GM04504 (cell line): ENCODE measurements around the gene SESN1.

Experiments used
- DNase-seq: peaks from one replicate; pipeline ENCODE4 v3.0.0-alpha.2; 2012; ENCODE audit warnings: low read depth

Gene SESN1

DNA sequence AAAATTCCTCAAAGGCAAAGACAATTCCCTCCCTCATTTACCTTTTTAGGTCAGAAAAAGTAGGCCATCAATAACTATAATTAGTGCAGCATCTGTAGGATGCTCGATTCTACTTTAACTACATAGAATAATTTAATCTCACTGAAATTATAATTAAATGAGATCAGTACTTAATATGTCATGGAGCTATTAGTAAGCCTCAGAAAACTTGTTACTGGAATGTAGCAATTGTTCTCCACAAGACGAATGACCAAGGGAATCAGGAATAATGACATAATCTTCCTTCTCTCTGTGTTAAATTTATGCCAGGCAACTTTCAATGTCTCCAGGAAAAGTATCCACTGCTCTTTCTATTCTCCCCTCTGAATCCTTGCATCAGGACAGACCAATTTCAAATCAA lies 34.1 kb downstream of the SESN1 start:
- DNase-seq: no peak

DNA sequence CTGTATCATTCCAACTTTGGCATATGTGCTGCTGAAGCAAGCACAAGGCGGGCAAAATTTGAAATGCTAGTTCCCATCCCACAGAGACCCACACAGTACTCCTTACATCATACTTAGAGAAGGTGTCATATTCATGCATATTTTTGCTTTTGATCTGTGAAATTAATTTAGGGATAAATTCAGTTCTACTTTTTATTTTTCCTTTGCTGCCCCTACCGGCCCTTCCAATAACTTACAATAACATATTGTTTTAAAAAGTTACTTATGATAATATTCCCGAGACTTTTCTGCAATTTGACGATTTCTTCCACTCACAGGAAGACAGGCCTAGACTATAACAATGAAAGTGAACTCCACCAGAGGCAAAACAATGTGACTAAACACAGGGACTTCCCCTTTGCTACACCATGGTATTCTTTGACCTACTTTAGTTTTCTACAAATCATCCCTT lies 35.0 kb downstream of the SESN1 start:
- DNase-seq: no peak

DNA sequence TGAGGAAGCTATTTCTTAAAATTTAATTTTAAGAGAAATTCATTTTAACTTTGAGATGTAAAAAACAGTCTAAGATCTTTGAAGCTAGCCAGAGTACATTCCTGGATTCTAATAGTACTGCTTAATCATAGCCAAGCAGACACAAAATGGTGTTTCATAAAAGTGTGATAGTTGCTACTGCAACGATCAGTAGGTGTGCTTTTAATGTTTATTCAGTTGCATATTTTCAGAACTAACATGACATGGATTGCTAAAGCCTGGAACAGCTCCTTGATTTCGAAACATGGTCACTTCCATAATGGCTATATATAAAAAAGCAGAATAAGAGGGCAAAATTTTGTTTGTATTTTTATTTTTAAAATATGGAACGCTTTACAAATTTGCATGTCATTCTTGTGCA lies 35.5 kb downstream of the SESN1 start:
- DNase-seq: no peak

DNA sequence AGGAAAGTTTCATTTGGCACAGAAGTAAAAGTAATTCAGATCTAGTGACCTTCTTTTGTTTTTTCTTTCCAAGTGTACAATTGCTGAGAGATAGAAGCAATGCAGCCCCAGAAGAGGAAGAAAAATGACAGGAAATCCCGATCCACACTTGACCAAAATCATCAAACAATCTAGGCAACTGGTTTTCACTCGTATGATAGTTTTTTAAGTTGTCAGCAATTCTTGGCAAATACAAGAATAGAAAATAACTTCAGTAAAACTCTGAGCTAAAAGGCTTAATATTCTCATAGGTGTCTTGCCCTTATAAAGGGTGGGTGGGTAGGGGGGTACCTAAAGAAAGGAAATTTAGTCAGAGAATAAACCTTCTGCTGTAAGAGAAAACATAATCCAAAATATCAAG lies 36.0 kb downstream of the SESN1 start:
- no peak for DNase-seq

DNA sequence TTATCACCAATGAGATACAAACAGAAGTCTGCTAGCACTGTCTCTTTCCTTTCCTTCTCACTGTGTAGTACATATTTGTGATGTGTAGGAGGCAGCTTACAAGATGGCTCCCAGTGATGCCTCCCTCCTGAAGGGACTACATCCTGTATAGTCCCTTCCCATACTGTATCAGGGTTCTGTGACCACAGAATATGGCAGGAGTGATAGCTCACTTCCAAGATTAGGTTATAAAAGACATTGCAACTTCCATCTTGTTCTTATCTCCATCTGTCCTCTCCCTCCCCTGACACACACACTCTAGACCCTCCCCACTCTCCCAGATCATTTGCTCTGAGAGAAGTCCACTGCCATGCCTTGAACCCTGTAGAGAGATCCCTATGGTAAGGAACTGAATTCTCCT lies 38.0 kb downstream of the SESN1 start:
- DNase-seq: no peak

DNA sequence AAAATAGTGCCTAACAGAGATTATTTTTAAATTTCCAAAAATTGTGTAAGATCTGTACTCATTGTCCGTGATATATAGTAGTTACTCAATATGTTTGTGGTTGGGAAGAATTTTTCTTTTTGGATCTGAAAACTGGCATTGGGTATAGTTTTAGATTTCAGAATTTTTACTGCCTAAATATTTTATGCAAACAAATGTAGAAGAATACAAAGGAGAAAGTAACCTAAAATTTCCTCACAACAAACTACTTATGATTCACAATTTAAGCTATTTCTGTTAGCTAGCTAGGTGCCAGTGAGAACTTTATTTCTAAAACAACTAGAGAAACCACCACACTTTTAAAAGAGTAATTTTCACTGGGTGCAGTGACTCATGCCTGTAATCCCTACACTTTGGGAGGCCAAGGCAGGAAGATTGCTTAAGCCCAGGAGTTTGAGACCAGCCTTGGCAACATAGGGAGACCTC lies 38.8 kb downstream of the SESN1 start:
- DNase-seq: peak; percentile 48

DNA sequence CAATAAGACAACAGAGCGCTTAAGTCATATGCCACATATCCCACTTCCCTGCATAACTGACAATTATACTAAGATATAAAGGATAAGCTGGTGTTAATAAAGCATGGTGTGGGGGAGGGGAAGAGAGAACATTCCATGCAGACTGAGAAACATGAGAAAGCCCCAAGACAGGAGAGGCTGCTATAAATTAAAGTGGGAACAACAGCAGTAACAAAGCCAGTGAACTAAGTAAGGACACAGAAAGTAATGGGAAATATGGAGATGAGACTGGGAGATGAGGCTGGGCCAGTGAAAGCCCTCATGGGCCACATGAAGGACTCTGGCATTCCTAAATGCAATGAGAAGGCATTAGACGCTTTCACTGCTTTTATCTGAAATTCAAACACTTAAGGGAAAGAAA lies 41.3 kb downstream of the SESN1 start:
- no peak for DNase-seq

DNA sequence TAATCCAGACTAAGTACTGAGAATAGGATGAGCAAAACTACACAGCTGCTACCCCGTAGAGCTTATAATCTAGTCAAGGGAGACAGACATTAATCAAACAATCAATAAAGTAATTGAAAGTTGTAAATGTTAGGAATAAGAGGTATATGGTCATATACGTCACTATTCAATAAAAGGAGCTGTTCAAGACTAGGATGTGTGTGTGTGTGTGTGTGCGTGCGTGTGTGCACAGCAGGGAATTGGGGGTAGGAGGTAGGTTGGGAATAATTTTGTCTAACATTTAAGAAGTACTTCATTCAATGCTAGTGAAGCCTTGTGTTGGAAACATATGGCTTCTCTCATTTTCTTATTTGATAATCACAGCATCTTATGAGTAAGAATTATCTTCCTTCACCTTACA lies 41.8 kb downstream of the SESN1 start:
- DNase-seq: no peak

DNA sequence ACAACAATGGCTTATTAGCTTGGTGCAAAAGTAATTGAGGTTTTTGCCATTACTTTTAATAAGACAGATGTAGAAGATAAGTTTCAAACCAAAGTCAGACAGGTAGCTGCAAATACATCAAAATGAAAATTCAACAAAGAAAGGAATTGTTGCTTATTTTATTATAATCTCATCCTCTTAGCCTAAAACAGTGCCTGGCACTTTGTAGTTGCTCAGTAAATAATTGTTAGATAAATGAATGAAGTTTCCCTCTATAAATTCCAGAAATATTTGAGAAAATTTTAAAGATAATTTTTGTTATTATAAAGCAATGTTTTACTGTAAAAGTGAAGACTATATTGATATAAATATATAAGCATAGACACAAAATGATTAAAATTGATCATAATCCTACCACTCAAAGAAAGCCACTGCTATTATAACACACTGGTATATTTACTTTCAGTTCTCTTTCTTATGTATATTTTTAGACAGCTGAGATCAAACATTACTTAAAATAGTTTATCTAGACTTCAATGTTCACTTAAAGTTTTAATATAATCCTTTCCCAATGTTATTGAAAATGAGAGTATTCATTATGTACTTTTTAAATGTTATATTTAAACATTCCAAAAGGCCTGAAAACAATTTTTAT lies 42.5 kb downstream of the SESN1 start:
- DNase-seq: no peak

DNA sequence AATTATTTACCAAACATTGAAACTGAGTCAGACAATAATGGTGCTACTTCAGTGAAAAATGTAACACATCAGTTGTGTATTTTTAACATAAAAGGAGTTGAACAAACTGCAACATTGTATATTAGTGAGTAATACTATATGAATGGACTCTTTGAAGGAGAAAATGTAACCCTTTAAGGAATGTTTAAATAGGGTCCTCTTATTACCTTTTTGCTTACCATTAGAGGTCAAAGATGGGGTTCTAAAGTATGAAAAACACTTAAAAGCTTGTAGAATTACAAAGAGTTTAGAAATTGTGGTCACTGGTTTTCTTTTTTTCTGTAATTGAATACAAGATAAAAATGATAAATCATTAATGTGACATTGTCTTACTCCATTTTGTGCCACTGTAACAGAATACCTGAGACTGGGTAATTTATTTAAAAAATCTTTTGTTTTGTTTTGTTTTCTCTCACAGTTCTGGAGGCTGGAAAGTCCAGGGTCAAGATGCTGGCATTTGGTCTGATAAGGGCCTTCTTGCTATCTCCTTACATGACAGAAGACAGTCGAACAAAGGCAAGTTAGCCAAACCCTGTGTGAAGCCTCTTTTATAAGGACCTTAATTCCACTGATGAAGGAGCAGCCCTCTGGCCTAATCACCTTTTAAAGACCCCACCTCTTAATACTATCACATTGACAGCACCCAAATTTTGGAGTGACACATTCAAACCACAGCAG lies 43.2 kb downstream of the SESN1 start:
- DNase-seq: no peak

DNA sequence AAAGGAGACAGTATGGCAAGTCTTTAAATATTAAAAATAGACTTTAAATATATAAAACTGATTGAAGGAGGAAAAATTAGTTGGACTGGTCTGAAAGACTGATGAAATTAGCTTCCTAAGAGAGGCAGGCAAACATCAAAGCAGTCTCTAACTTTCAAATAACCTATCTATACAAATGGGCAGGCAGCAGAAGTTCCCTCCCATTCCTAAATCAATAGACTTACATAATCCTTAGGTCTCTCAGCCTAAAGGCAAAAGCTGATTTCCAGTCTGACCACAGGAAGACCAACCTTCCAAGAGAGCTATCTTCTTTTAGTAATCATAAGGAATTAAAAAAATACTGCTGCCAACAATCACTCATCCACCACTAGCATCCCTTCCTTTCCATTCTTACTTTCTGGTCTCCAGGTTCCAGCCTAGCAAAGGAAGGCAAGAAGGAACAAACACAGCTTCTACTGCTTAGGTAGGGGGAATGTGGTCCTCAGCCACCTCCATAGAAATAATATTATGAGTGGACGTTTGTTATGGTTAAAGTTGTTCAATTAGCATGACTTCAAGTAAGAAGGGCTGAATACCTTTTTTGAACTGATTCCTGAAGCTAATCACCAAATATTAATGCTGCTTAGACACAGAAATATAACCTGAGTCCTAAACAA lies 44.1 kb downstream of the SESN1 start:
- no peak for DNase-seq

DNA sequence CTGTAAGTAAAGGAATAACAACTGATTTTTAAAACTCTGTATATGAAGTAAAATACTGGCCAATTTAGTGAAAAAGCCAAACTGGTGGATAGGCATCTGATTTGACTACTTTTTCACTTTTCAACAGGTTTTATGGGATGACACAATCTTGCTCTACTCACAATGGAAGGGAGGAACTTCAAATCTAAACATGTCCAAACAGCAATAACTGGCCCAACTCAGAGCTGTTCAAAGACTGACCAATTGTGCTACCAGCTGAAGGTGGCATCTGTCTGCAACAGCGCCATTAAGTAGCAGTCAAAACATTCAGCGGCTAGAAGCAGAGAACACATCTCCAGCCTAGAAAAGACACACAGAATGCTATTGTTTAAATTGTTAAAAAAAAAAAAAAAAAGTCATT lies 44.6 kb downstream of the SESN1 start:
- no peak for DNase-seq

DNA sequence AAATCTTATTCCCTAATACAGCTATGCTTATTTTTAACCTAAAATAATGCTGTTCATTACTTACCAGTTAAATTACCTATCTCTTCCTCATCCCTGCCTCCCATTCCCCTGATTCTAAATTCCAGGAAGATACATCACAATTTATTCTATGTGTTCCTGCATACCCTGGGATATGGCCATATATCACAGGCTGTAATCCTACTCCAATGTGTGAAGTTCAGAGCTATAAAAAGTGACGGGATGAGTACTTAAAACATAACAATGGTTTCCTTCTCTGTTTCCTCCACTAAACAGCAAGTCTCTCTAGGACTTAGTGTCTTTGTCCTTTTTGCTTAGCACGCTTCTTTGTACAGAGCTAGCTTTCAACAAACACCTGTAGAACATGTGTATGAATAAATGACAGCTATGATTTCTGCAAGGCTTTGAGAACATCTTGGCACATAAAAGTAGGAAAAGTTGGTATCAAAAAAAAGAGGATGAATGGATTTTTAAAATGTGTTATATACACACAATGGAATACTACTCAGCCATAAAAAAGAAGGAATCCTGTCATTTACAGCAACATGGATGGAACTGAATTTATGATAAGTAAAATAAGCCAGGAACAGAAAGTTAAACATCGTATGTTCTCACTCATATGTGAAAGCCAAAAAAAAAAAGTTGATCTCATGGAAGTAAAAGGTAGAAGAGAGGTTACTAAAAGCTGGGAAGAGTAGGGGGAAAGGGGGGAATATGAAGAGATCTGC lies 45.8 kb downstream of the SESN1 start:
- no peak for DNase-seq

DNA sequence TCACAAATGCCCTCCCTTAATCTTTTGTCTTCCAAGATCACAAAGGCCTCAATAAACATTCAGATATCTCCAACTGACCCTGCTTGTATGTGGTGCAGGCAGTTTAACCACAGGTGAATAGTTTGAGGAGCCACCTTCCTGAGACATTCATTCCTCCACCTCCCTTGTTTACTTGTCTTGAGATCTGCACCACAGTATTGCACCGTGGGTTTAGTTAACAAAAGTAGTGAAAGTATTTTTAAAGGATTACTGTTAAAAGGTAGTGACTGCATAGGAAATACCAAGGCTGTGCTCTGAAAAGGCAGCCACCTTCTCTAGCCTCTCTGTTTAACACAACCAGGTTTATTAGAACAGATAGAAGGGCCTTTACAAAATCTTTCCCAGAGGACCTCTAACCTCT lies 46.5 kb downstream of the SESN1 start:
- no peak for DNase-seq

DNA sequence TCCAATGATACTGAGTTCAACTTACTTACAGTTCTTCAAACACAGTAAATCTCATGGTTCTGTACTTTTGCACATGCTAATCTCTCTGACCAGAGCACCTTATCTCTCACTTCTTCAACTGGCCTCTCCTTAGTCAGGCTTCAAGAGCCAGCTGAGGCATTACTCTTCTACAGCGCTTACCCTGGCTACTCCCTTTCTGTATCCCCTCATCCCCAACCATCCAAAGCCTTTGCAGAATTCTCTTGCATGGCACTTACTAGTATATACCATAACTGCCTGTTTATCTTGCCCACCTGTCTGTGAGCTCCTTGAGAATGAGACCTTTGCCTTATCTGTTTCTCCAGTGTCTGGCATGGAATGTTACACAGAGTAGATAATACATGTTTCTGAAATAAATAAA lies 49.2 kb downstream of the SESN1 start:
- DNase-seq: no peak

DNA sequence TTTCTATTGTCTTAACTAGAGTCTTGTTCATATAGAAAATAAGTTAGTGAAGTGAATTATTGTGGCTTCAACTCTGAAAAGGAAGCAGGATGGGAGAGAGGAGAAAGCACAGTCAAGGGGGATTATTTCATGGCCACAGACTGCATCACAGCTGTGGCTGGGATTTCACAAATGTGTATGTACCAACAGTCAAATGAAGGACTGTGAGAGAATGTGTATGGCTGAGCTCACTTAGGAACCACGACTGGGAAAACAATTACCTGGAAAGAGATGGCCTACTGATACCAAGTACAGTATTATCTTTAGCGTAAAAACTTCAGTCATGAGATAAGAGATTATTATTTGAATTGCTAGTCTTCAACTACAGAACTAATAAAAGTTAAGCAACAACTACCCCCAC lies 54.9 kb downstream of the SESN1 start:
- no peak for DNase-seq

DNA sequence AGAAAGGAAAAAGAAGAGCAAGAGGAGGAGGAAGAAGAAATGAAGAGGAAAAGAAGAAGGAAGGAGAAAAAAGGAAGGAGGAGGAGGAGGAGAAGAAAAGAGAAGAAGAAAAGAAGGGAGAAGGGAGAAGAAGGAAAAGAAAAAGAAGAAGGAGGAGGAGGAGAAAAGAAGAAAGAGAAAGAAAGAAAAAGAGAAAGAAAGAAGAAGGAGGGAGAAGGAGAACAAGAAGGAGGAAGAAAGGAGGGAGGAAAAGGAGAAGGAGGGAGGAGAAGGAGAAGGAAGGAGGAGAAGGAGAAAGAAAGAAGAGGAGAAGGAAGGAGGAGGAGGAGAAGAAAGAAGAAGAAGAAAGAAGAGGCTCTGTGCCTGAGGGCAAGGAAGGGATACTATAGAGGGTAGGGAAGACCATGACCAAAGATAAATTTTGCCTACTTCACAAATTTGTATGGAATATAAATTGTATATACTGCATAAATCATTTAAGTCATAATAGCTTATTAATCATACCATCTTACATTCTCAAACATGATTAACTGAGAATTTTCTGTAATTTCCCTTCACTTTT lies 55.7 kb downstream of the SESN1 start:
- DNase-seq: no peak

DNA sequence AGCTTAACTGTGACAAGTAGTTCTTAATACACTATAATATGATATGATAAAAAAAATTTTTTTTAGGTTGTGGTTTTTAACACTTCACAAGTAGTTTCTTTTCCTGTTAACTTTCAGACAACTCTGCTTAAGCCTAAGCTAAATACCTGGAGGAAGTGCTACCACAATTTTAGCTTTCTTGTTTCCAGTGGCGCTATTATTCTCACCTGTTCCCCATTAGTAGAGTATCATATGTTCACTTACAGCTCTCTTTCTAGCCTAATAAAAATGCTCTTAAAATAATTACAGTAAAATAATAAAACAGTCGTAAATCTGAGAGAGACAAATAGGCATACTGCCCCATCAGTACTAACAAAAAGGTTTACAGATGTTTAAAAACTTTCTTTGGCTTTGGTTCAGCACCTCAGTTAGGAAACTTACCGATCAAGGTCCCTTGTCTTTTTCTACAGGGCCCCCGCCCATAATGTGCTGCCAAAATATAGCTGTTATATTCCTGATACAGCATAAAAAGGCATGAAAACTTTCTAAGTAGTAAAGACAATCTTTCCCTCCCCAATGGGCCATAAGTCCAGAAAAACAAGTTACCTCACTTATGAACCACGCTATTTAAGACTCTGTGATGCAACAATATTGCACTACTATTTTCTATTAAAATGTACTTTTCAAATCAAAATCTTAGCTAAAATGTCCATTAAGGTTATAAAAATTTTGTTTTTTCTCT lies 57.9 kb downstream of the SESN1 start:
- DNase-seq: no peak

DNA sequence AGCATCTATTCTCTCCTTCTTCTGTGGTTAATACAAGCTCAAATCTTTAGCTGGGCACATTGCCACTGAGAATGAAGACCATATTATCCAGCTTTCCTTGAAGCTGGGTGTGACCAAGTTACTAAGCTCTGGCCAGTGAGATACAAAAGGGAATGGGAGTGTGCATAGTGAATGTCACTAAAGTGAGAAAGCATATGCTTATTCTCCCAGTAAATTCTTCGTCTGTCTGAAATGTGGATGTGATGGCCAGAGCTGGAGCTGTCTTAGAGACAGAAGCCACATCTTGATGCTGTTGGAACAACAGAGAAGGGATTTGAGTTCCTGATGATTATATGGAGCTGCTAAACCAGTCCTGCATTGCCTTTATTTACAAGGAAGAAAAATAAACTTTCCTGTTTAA lies 60.1 kb downstream of the SESN1 start:
- peak; percentile 4 for DNase-seq

DNA sequence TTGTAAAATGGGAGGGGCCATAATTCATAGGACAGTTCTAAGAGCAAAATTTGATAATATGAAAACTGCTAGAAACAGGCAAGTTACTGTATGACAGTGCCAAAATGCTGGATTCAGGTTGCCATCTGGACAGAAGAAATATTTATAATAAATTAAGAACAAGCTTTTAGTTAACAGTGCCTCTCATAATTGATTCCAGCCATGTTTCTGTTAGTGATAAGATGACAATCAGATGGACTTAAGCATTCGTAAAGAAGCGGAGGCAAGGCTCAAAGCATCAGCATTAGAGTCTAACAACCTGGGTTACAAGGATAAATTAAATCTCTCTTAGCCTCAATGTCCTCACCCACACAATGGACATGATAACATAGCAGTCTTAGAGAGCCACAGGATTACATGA lies 61.0 kb downstream of the SESN1 start:
- DNase-seq: no peak

DNA sequence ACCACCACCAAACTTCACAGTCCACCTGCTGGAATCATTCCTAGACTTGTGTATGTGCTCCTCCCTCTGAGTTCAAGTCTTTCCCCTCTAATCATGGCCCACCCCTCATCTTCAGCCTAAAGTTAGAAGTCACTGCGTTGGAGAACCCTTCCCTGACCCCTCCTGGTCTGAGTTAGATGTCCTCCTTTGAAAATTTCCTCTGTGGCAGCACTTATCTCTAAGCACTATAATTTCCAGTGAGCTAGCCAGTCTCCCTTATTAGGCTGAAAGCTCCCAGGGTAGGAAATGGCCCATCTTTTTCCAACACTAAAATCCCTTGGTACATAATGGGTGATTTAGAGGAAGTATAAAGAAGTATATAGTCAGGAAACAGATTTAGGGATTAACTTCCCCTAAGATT lies 63.2 kb downstream of the SESN1 start:
- no peak for DNase-seq

DNA sequence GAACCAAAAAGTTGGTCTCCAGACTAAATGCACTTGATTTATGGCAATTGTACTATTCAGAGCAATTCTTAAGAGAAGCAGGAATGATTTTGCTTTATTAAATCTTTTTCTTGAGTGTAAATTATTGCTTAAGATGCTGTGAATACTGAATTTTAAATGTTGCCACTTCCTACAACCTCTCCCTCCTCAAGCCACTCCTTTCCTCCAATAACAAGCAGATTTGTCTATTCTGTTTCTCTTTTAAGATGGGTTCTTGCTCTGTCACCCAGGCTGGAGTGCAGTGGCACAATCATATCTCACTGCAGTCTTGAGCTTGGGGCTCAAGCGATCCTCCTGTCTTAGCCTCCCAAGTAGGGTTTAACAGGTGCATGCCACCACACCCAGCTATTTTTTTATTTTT lies 65.3 kb downstream of the SESN1 start:
- no peak for DNase-seq
